Activated CD8-positive, alpha-beta memory T cell treated with anti-CD3 and anti-CD28 coated beads, Interleukin-2, amount 50 U/mL, for 4 hours (primary cell): ENCODE data around the gene MCL1.
"Not testable (repeated sequence)": the region's sequence is repeated elsewhere in the genome, so short reads cannot be mapped to it uniquely, and the experiment has no call there.

Experiments
- DNase-seq: peaks from one replicate; pipeline ENCODE4 v3.0.0-alpha.2; 2020

Gene MCL1

DNA sequence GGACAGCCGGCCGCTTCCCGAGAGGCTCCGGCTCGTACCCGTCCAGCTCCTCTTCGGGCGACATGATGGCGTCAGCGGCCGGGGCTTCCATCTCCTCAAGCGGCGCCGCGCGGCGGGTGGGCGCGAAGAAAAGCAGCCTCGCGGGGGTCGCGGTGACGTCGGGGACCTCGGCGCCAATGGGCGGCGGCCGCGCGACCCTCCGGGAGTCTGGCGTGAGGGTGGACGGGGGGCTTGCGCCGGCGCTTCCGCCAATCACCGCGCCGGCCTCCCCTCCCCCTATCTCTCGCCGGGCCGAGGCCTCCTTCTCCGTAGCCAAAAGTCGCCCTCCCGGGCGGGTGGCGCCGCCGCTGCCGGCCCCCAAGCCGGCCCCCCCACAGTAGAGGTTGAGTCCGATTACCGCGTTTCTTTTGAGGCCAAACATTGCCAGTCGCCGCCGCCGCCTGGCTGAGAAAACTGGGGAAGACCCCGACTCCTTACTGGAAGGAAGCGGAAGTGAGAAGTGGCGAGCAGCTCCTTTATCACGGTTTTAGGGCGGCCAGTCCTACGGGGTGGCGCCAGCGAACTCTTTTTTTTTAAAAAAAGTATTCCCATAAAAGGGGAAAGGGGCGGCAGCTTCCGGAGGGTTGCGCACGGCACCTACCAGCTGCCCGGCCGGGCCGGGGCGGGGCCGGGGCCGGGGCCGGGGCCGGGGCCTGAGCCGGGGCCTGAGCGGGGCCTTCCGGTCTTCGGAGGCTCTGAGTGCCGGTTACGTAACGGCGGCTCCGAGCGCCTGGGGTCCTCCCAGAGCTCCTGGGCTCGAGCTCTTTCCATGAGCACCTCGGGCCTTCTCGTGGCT lies at the start of gene MCL1:
MCL1 (minus strand) TSS at position 501 of the 835 bp plus-strand sequence; CDS start at position 421, 80 bp downstream.
- DNase-seq = peak; percentile 82

- no peak for DNase-seq
Measured at GRCh38 chr1:150628766-150629114, 49.3 kb upstream of the MCL1 start.

GRCh38 chr1:150627826-150628410 lies 48.5 kb upstream of the MCL1 start:
- no peak for DNase-seq

GRCh38 chr1:150626150-150626549 lies 46.7 kb upstream of the MCL1 start:
- DNase-seq = no peak

- not testable (repeated sequence) for DNase-seq
Measured at GRCh38 chr1:150624546-150624945, 45.1 kb upstream of the MCL1 start.

DNA sequence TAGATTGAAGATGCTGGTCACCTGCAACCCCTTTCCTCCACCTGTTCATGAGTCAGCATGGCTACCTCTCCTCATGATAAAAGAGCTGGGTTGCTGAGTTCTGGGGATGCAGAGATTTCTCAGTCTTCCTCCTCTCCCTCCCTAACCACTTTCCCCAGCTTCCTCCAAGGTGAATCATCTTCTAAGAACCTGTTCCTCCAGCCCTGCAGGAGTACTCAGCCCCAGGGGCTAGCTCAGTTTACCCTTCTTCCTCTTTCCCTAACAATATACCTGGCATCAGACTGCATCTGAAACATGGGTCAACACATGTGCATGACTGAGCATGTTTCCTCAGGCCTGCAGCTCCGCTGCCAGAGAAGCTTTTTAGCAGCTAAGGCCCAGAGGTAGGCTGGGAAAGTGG lies 44.7 kb upstream of the MCL1 start:
- not testable (repeated sequence) for DNase-seq

DNA sequence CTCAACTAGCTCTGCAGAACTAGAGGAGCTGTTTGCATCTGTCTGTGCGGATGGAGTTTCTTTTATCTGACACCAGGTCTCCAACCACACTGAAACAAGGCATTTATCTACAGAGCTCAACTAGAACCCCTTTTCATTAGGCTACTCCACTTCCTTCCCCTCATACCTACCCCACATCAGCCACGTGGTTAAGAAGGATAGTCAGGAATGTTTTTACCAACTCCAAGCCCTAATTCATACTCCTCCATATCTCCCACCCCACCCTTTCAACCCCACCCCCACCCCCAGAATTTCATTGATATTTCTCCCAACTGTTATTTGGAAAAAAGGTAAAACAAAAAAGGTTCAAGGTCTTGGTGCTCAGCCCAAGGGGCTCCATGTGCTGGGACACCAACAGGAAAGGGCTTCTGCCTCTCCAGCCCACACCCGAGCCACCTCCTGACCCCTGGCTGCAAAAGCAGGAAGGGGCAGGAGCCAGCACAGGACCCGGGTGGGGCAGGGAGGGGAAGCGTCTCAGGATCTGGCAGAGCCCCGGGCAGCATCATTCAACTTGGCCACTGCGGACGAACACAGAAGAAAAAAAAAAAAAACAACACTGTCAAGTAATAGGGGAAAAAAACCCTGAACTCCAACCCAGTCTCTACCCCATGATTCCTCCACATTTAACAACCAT lies 43.0 kb upstream of the MCL1 start:
- no peak for DNase-seq

- peak; percentile 67 for DNase-seq
Measured at GRCh38 chr1:150621497-150622302, 42.3 kb upstream of the MCL1 start.

- DNase-seq = no peak
Measured at GRCh38 chr1:150620919-150621318, 41.5 kb upstream of the MCL1 start.

- no peak for DNase-seq
Measured at GRCh38 chr1:150619576-150620509, 40.4 kb upstream of the MCL1 start.

DNA sequence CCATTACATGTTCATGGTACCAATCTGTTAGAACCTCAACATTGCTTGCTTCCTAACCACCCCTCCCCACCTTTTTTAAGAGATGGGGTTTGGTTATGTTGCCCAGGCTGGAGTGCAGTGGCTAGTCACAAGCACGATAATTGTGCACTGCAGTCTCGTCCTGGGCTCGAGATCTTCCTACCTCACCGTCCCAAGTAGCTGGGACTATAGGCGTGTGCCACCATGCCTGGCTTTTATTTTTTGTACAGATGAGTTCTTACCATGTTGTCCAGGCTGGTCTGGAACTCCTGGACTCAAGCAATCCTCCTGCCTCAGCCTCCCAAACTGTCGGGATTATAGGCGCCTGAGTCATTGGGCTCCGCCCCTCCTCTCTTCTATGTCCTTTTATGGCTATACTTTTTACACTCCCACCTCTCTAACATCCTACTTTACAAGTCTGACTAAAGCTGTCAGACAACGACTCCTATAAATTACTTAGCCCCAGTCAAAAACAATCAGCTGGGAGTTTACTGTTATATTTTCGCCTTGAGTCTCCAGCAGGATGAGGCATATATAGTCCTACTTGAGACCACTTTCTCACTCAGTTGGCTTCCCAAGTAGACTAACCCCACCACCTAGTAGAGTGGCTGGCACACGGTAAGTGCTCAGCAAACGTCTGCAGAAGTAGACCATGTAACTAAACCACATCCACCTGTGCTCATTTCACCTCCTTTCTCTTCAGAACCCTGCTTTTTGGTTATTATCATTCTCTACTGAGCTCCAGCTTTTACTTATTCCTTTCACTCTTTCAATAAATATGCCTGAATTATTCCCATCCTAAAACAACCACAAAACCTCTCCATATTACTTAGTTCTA lies 36.2 kb upstream of the MCL1 start:
- no peak for DNase-seq

- peak; percentile 42 for DNase-seq
Measured at GRCh38 chr1:150613061-150613920, 33.9 kb upstream of the MCL1 start.

- no peak for DNase-seq
Measured at GRCh38 chr1:150612014-150612345, 32.6 kb upstream of the MCL1 start.

DNA sequence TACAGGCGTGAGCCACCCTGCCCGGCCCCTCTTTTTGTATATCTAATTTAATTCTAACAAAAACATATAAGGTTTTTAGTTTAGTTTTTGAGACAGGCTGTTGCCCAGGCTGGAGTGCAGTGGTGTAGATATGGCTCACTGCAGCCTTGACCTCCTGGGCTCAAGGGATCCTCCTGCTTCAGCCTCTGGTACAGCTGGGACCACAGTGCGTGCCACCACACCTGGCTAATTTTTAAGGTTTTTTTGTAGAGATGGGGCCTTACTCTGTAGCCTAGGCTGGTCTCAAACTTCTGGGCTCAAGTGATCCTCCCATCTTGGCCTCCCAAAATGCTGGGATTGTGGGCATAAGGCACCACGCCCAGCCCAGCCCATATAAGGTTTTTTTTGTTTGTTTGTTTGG lies 31.2 kb upstream of the MCL1 start:
- no peak for DNase-seq

GRCh38 chr1:150609732-150610131 lies 30.3 kb upstream of the MCL1 start:
- DNase-seq = no peak

GRCh38 chr1:150606463-150607142 lies 27.2 kb upstream of the MCL1 start:
- no peak for DNase-seq

- not testable (repeated sequence) for DNase-seq
Measured at GRCh38 chr1:150605451-150605731, 26.0 kb upstream of the MCL1 start.

GRCh38 chr1:150604226-150604588 lies 24.8 kb upstream of the MCL1 start:
- DNase-seq = no peak

DNA sequence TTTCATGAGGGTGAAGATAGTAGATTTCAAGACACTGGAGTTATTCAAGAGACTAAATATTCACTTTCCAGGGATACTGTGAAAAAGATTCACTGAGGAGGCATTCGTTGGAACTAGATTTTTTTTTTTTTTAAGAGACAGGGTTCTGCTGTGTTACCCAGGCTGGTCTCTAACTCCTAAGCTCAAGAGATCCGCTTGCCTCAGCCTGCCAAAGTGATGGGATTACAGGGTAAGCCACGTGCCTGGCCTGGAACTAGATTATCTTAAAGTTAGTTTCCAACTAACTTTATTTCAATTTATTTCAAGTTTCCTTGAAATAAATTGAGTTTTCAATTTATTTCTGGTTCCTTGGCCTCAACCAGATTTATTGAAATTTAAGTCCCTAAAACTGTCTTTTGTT lies 24.3 kb upstream of the MCL1 start:
- no peak for DNase-seq

- not testable (repeated sequence) for DNase-seq
Measured at GRCh38 chr1:150602372-150602771, 23.0 kb upstream of the MCL1 start.
